GM18870 (cell line): Measurements from ENCODE around the gene ZNF407.
"Not testable (repeated sequence)": the region's sequence is repeated elsewhere in the genome, so short reads cannot be mapped to it uniquely, and the experiment has no call there.

Experiments used
- ATAC-seq: cut with Tn5 transposase; IDR thresholded peaks from one replicate; pipeline ENCODE4 v1.9.1; 2021; ENCODE audit warnings: moderate library complexity; ENCODE audit not compliant: unreplicated experiment

ZNF407 gene

DNA sequence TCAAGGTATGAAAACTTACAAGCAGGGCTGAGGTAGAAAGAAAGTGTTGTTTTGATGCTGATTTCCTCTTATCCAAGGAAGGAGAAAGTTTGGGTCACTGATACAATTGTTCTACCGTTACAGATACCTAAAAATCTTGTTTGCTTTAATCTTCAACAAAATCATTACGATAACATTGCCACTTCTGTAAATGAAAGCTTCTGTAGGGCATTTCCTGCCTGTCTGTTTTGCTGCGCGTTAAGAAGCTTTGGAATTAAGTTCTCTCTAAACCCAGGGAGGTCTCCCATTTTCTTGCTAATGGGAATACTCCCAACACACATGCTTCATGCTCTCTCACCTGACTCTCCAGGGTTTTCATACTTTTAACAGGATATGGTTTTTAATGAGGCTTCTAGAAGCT lies 352.8 kb downstream of the ZNF407 start:
- no peak for ATAC-seq

DNA sequence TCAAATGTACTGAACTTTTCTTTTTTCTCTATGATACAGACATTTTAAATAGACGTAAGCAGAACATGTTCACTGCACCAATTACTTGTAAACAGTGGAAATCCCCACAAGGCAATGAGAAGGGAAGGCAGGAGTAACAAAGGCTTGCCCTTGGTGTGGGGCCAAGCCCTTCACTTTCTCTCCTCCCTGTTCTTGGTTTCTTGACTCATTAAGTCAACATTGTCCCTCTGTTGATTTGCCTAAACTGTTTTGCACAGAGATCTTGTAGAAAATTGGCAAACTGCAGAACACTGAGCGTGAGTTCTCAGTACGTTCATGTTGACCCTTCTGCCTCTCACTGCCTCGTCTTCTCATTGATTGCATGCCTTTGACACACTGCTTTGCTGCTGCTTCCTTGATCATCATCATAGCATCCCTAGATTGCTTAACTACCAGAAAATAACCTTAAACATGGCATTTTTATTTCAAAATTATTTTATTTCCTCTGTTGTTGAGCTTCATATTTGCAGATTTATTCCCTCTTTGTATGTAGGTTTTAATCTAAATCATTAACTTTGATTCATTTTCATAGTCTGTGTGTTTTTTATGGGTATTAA lies 353.6 kb downstream of the ZNF407 start:
- ATAC-seq = peak; percentile 74

DNA sequence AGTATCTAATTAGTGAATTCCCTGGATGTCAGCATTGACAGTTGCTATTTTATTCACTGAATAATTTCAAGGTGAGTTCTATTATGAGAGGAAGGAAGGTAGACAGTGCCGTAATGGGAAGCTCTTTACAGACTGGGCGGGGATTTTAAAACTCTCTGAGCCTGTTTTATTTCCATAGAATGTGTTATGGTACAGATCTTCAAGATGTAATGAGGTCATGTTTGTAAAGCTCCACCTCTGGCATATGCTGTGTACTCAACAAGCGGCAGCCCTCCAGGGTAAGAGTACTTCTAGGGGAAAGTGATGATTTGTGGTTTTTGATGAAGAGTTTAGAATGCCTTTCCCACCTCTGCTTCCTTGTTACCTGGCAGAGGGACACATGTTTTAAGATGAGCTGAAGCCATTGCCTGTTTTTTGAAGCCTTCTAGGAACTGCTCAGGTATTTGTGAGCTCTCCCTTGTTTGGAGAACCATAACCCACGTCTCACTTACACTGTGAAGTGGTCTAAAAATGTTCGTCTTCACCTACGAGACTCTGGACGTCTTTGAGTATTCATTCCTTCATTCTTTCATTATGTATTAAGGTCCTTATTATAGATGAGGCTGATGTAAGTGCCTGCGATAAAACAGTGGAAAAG lies 360.0 kb downstream of the ZNF407 start:
- ATAC-seq = no peak

DNA sequence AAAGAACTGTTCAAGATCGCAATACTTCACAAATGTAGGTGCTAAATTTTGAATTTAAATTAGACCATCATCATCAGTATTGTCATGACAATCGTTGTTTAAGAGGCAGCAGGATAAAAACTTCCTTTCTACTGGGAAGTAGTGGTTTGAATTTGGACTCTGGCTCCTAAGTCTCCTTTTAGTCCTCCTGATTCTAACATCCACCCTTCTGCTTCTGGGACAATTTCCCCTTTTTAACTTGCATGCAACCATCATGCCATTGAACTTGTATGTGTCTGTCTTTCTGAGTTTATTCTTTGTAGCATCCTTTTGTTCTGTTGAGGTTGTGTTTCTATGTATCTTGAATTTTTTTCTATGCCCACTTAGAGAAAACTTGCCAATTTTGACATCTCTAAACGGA lies 361.5 kb downstream of the ZNF407 start:
- no peak for ATAC-seq

DNA sequence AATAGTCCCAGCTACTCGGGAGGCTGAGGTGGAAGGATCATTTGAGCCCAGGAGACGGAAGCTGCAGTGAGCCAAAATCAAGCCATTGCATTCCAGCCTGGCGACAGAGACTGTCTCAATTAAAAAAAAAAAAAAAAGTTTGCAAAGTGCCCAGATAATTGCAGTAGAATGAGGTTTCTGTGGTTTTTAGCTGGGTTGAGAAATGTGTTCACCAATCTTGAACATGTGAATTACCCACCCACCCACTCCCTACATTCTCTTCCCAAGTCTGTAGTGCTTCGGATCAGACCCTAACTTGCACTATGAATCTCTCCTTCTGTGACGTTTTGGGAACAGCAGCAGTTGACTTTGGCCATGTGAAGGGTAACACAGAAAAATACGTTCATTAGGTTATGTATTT lies 363.9 kb downstream of the ZNF407 start:
- ATAC-seq = no peak

DNA sequence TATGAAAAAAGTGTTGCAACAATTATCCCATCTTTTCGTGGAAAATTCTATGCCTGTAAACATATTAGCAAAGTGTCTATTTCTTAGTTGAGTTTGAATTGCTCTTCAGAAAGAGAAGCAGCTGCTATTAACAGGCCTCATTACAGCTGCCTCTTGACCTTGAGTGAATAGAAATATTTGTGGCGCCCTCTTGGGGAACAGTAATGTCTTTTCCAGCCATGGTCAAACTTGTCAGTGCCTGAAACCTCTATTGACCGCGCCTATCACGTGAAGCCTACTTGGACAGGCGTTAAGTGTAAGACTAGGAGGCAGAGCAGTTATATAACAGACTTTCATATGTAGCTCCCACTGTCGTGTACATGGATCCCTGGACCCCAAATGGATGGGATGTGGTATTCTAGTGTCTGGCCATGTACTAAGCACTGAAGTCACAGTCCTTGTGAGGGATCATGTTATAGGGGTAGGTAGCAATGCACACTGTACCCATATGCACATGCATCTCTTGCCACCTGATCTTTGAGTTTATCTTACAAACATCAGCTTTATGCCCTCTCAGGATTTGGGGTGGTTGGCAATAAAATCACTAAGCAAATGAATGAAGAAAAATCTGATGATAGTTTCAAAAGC lies 366.3 kb downstream of the ZNF407 start:
- ATAC-seq = peak; percentile 58

DNA sequence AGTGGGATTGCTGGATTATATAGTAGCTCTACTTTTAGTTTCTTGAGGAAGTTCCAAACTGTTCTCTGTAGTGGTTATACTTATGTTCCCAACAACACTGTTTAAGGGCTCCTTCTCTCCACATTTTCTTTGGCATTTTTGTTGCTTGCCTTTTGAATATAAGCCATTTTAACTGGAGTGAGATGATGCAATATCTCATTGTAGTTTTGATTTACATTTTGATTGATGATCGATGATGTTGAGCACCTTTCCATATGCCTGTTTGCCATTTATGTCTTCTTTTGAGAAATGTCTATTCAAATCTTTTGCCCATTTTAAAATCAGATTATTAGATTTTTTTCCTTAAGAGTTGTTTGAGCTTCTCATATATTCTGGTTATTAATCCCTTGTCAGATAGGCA lies 368.0 kb downstream of the ZNF407 start:
- no peak for ATAC-seq

DNA sequence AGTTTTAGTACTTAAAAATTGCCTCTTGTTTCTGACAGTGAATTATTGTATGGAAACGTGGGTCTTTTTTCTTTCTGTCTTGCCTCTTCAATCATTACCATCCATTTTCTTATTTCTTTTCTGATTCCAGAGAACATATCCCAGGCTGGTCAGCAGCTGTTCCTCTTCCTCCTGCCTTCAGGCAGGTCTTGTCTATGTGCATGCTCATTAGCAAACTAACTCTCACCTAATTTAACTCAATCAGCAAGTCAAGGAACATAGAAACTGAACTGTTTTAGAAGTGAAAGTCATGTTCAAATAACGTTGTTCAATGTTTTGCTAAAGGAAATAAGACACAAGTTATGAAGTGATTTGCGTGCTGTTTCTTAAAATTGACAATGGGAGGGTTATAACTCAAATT lies 369.8 kb downstream of the ZNF407 start:
- no peak for ATAC-seq

DNA sequence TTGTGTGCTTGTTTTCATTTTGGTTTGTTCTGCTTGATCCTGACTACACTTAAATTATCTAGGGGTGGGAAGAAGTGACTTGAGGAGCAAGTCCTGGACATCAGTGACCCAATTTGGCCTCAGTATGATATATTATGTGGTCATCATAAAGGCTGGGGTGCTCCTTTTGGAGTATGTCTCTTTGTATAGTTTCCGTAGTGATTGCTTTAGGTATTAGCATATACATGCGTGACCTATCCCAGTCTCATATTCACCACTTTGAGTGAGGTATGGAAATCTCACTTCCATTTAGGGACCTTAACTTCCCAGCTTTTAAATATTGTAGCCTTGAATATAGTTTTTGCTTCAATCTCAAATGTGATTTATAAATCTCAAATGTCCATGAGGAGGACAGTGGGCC lies 370.3 kb downstream of the ZNF407 start:
- ATAC-seq = no peak

DNA sequence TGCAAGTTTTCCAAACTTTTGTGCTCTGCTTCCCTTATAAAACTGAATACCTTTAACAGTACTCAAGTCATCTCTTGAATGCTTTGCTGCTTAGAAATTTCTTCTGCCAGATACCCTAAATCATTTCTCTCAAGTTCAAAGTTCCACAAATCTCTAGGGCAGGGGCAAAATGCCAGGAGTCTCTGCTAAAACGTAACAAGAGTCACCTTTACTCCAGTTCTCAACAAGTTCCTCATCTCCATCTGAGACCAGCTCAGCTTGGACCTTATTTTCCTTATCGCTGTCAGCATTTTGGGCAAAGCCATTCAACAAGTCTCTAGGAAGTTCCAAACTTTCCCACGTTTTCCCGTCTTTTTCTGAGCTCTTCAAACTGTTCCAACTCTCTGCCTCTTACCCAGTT lies 373.7 kb downstream of the ZNF407 start:
- ATAC-seq = not testable (repeated sequence)

DNA sequence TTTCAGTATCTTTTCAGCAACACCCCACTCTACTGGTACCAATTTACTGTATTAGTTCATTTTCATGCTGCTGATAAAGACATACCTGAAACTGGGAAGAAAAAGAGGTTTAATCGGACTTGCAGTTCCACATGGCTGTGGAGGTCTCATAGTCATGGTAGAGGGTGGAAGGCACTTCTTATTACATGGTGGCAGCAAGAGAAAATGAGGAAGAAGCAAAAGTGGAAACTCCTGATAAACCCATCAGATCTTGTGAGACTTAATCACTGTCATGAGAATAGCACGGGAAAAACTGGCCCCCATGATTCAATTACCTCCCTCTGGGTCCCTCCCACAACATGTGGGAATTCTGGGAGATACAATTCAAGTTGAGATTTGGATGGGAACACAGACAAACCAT lies 374.1 kb downstream of the ZNF407 start:
- not testable (repeated sequence) for ATAC-seq

DNA sequence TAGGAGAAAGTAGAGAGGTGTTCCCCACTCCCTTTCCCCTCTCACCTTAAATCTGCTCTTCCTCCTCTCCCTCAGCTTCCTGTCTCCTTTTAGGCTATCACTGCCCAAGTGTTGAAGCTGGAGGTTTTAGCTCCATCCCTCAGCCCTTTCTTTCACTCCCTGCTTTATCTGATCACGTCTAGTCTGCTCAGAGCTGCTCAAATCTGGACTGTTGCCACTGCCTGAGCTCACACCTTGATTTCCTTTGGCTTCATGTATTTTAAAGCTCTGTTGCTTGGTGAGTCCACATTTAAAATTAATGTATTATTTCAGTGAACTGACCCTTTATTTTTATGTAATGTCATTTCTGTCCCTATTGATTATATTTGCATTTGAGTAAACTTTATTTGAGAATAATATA lies 374.7 kb downstream of the ZNF407 start:
- no peak for ATAC-seq

DNA sequence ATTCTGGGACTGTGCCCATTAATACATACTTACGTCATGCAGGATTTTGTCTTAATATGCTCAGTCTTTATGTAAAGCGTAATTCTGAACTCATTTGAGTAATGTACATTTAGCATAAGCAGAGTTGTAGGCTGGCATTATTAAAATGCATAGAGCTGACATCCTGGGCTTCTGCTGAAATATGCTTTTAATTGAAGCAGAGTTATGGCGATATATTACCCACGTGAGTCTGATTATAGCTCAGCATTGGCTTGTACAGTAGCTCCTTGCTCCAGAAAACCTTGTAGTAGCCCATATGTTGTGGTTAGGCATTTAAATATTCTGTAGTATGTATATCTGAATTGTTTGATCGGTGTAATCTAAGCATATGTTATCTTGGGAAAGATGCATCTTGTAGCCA lies 377.3 kb downstream of the ZNF407 start:
- ATAC-seq = no peak

DNA sequence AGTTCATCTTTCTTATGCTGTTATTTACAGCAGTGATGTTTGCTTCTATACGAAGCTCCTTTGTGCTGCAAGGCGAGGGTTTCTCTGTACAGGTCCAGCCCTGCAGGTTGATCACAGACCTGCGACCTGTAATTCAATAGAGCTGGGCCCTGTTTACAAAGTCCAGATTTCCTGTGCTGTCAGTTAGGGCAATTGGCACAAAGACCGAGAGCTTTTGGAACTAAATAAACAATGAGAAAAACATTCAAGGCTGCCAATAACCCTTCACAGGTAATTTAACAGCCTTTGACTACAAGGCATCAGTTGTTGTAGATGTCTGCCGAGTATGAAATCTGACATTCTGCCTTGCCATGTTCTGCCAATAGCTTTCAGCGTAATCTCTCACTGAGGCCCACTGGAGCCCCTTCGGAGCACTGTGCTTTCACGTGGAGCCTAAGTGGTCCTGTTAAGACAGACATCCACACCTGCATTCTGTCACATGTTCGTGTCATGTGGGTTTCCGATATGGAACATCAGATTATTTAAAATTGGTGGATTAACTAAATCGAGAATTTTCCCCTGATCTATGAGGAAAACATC lies 378.8 kb downstream of the ZNF407 start:
- ATAC-seq = no peak

DNA sequence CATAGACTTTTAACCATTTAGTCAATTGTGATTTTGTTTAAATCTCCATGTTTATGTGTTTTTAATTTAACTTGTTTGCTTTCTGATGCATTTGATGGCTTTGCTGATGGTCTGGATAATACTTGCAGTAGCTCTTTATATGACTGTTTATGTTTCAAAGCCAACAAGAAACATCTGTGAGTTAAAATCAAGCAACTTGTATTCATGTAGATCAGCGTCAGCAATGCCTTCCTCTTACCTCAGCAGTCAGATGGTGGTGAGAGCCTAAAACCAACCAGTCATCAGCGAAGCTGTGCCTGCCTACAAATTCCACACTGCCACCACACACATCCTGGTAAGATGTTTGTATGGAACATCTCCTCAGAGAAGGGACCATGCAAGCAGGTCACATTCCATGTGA lies 379.4 kb downstream of the ZNF407 start:
- ATAC-seq = no peak

DNA sequence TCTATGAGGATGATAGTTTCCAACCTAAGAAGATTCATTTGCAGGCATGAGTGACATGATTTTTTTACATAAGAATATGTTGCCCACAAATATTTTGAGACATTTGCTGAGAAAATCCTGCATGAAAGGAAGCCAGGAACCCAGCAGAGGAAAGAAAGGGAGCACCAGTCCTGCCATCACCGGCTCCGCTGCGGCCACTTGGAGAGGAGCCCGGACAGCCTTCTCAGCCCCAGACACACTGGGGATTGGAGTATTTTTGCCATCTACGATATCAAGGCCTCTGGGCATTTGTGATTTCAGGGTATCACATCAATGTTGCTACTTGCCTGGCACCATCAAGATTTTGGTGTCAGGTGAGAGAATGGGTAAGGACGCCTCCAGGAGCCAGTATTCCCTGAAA lies 383.0 kb downstream of the ZNF407 start:
- ATAC-seq = no peak

DNA sequence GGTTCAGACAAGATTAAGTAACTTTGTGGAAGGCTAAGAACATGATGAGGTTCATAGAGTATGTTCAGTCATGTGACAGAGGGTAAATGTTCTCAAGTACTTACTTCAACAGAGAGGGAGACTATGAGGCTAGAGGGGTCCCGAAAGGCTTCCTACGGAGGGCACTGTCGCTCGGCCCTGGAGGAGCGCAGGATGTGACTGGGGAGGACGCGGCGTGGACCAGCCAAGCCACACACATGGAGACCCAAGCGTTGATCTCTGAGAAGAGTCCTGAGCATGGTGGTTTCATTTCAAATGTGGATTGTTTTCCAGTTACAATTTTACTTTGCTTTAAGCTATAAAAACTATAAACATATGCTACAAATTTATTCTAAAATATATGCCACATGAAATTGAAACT lies 383.8 kb downstream of the ZNF407 start:
- no peak for ATAC-seq

DNA sequence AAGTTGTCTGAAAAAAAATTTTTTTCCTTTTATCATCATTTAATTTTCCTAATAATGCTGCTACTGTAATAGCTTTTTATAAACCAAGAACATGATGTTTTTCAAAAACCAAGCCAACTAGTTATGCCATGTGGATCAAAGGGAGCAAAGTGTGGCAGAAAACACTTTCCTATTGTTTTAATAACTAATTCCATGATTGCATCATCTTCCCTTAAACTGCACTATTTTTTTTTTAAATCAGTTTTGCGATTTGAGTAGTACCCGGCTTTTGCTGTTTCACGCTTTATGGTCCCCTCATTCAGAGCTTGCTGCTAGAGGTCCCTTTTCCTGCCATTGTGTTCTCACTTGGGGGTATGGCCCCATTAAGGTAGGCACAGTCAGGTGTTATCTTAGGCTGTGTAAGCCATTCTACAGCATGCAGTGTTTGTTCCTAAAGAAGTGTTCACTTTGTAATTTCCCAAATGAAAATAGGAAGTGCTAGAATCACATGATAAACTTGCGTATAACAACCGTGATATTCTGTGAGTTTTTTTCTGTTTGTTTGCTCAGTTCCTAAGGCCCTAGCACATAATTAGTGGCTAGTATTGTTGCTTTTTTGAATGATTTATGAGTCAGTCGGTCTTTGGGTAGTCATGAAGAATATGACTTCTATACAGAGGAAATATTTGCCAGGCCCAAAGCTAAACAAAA lies 385.4 kb downstream of the ZNF407 start:
- no peak for ATAC-seq

DNA sequence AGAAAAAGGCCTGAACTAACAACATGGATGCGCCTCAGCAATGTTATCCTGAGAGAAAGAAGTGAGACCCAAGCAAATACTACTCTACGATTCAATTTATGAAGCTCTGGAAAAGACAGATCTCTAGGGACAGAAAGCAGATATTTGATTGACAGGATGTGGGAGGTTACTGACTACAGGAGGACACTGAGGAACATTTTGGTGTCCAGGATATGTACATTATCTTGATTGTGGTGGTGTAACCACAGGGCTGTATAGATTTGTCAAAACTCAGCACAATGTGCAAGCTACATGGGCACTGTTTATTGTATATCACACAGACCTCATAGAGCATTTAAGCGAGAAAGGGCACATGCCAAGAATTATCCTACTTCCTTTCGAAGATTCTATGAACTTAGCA lies 391.5 kb downstream of the ZNF407 start:
- ATAC-seq = no peak

DNA sequence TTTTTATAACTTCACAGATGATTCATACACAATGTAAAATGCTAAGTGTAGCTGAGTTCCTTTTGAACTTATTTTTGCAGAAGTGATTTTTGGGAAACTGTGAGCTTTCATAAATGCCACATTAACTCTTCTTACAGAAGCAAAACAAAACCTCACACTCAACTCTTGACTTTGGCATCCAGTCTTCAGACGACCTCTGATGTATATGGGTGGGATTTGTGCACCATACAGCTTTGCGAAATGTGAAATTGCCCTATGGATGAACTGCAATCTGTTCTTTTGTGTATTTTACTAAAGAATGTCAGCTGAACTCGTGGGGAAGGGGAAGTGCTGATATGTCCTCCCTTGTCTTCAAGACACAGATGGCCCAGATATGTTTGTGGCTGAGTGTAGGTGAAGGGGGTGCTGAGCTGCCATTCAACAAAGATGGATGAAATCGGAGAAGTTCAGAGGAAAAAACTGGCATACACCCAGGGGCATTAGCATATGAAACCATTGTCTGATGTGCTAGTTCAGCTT lies 393.0 kb downstream of the ZNF407 start:
- no peak for ATAC-seq
